Measurements from ENCODE around the gene MEGF8. TPM values are rescaled to one million over a fixed set of nuclear protein-coding genes. Genes with fewer than 3 reads are reported as not detected.

MEGF8 gene
- total and polyA plus RNA-seq, 9 of the 15 experiments (the other 6 are each of a cell fraction or from before 2014, with no cell fraction given), result 0.28 to 13.1 (median 3.0) TPM

- WGBS (ENCODE audit: insufficient coverage, low coverage, missing lambda C conversion rate), result 85% methylated on average over 12 of the region's 22 CpGs
These were observed 18.8 kb upstream of the MEGF8 start for GRCh38 chr19:42306646-42307045.

More at GRCh38 chr19:42306646-42307045, 18.8 kb upstream of the MEGF8 start:
- 0 out of 2 replicates have a peak, but pooled peaks cover 2% of the 10 kb centered on the region for H4K20me1 ChIP-seq (replicated peaks; ENCODE audit: control insufficient read depth, insufficient read depth, low read length)
- H3K4me2 ChIP-seq (ENCODE audit: insufficient read depth, low read length), result no peak overlapping the region
- H3K9me1 ChIP-seq (ENCODE audit: control insufficient read depth, insufficient read depth, low read length), result no peaks in the 10 kb centered on the region
- intact Hi-C loops (cut with micrococcal nuclease), result no loop called here
- no peak overlapping the region for H3K4me3 ChIP-seq
- CTCF ChIA-PET (ENCODE audit: low intra/inter-chr PET ratio), result no interaction called here
- H3K79me2 ChIP-seq (ENCODE audit: control insufficient read depth, insufficient read depth, low read length), result peaks cover 7% of the 10 kb centered on the region
- H2AFZ ChIP-seq (ENCODE audit: low read depth, low read length), result no peak overlapping the region; the same call in 1 of the 2 replicates
- DNase-seq (ENCODE audit: extremely low read depth in 1 of 4, low spot score in 3 of 4), result peak in 1 of 4 experiments; percentile 51
- no TSS peak for BruUV-seq (replicated peaks)
- TF ChIP-seq ZBTB33 (CRISPR knock-in tag; IDR thresholded peaks at IDR 0.05), result peak; percentile 63; the same call in 1 of the 2 replicates
- TF ChIP-seq SIX5 (IDR thresholded peaks at IDR 0.05; ENCODE audit: borderline replicate concordance in 1 of 2, insufficient read depth in 1 of 2, low read depth in 1 of 2, low read length in 2 of 2), result no peak
- peaks cover 13 to 44% of the 10 kb centered on the region in 2 experiments; a peak in 4 of 5 replicates for H3K4me1 ChIP-seq (replicated peaks in 1 of 2; ENCODE audit: control insufficient read depth in 2 of 2, insufficient read depth in 2 of 2, low read length in 2 of 2)
- POLR2A ChIA-PET, result no interaction called here
- H3K27ac ChIP-seq (ENCODE audit: extremely low read depth, low read depth, low read length), result no peak overlapping the region
- ATAC-seq, result no peak
- H3K36me3 ChIP-seq (ENCODE audit: control insufficient read depth, insufficient read depth, low read length), result no peaks in the 10 kb centered on the region
- FAIRE-seq, result no peak
- no peak overlapping the region for H3K9ac ChIP-seq (ENCODE audit: insufficient read depth in 1 of 2, low read depth in 2 of 2, low read length in 2 of 2)
- in situ Hi-C loops (cut with MboI), result no loop called here
- H3K9me3 ChIP-seq (replicated peaks; ENCODE audit: control insufficient read depth, insufficient read depth, low read depth, low read length), result no peaks in the 10 kb centered on the region
- H3K27me3 ChIP-seq (ENCODE audit: control insufficient read depth in 2 of 2, insufficient read depth in 2 of 2, low read length in 2 of 2), result no peaks in the 10 kb centered on the region

All from K562 (cell line).